CD8-positive, alpha-beta memory T cell (primary cell): ENCODE results near the gene HGD. TPM values are rescaled to one million over a fixed set of nuclear protein-coding genes. Genes with fewer than 3 reads are reported as not detected.
A peak's percentile ranks its signal among the peaks of the same experiment; 100 is the strongest.

Experiments used
- CTCF ChIA-PET: fragments of 350-600 bp; sonication (Branson Sonifier 250); formaldehyde crosslinking; loops from one replicate; lab custom pipeline; 2021; ENCODE audit warnings: antibody characterized with exemption; lab: Charles Lee
- POLR2A ChIA-PET: fragments of 350-600 bp; sonication (Branson Sonifier 250); formaldehyde crosslinking; loops from one replicate; lab custom pipeline; 2021; ENCODE audit warnings: antibody characterized with exemption; lab: Charles Lee
- DNase-seq, 5 donors: peaks; one replicate each; pipeline versions ENCODE4 v3.0.0 to v3.0.0-alpha.2; 2020 to 2022; ENCODE audit warnings: mixed read lengths in 1 of 5
- H3K27ac ChIP-seq: one replicate; pipeline ENCODE4 v1.7.0; 2013; ENCODE audit warnings: low read depth, mild to moderate bottlenecking, low read length, moderate library complexity
- H3K27me3 ChIP-seq: 2 replicates; pipeline ENCODE4 v1.7.0; 2013; ENCODE audit warnings: low read length, mild to moderate bottlenecking; ENCODE audit not compliant: insufficient read depth, poor library complexity, severe bottlenecking
- H3K36me3 ChIP-seq: 2 replicates; pipeline ENCODE4 v1.7.0; 2013; ENCODE audit warnings: mild to moderate bottlenecking, low read length, moderate library complexity; ENCODE audit not compliant: insufficient read depth
- H3K4me1 ChIP-seq: 2 replicates; pipeline ENCODE4 v1.7.0; 2013; ENCODE audit warnings: mild to moderate bottlenecking, low read length, moderate library complexity; ENCODE audit not compliant: insufficient read depth
- H3K4me3 ChIP-seq: 2 replicates; pipeline ENCODE4 v1.7.0; 2013; ENCODE audit warnings: mild to moderate bottlenecking, low read length
- H3K9me3 ChIP-seq: 2 replicates; pipeline ENCODE4 v1.7.0; 2013; ENCODE audit warnings: mild to moderate bottlenecking, low read length
- H3K27ac Mint-ChIP-seq, 8 donors: one replicate each; pipeline ENCODE4 v1.8.0; 2020 to 2021; ENCODE audit warnings: mixed read lengths in 8 of 8, mild to moderate bottlenecking in 6 of 8, inconsistent platforms in 3 of 8, moderate library complexity in 3 of 8
- H3K27me3 Mint-ChIP-seq, 2 donors: one replicate each; pipeline ENCODE4 v1.8.0; 2020 to 2021; ENCODE audit warnings: mixed read lengths in 2 of 2, mild to moderate bottlenecking in 1 of 2, moderate library complexity in 1 of 2
- H3K36me3 Mint-ChIP-seq, 3 donors: one replicate each; pipeline ENCODE4 v1.8.0; 2020 to 2021; ENCODE audit warnings: mixed read lengths in 3 of 3, inconsistent platforms in 1 of 3, mild to moderate bottlenecking in 1 of 3
- H3K4me1 Mint-ChIP-seq, 3 donors: one replicate each; pipeline ENCODE4 v1.8.0; 2020 to 2021; ENCODE audit warnings: mixed read lengths in 3 of 3, inconsistent platforms in 1 of 3, mild to moderate bottlenecking in 1 of 3
- H3K4me3 Mint-ChIP-seq, 7 donors: one replicate each; pipeline ENCODE4 v1.8.0; 2020 to 2021; ENCODE audit warnings: mixed read lengths in 7 of 7, mild to moderate bottlenecking in 6 of 7, moderate library complexity in 4 of 7, inconsistent platforms in 2 of 7
- H3K9me3 Mint-ChIP-seq, 5 donors: one replicate each; pipeline ENCODE4 v1.8.0; 2020 to 2022; ENCODE audit warnings: mixed read lengths in 5 of 5, mild to moderate bottlenecking in 3 of 5, moderate library complexity in 2 of 5, inconsistent platforms in 1 of 5
- polyA plus RNA-seq: library from polyadenylated mRNA; unstranded; fragments of 300-500 nt; fragmentation: Illumina TruSeq; gene quantifications from one replicate; pipeline ENCODE4 v1.2.3, GENCODE V29; 2021
- total RNA-seq, 2 experiments: library from RNA; stranded (reverse); gene quantifications; one replicate each; pipeline ENCODE4 v1.2.3, GENCODE V29; 2021

The HGD gene
- total and polyA plus RNA-seq, 3 experiments from 2014 or later, result 0.98 to 1.1 TPM; not detected in 1

GRCh38 chr3:120706950-120707349, 24.9 kb upstream of the HGD start:
- peak overlapping the region in 2 of 8 donors; percentile 21 to 50 for H3K27ac Mint-ChIP-seq
- H3K27ac ChIP-seq, result no peak overlapping the region
- ChIA-PET POLR2A (no interaction called here), CTCF (no interaction called here)
- H3K4me1 Mint-ChIP-seq, result peaks cover 5 to 11% (median 5%) of the 10 kb centered on the region in 3 donors
- H3K9me3 ChIP-seq, result no peaks in the 10 kb centered on the region
- peaks cover 0 to 6% (median 3%) of the 10 kb centered on the region in 5 donors for H3K9me3 Mint-ChIP-seq
- no peak overlapping the region for H3K4me3 Mint-ChIP-seq
- H3K36me3 Mint-ChIP-seq, result peaks cover 22 to 50% (median 22%) of the 10 kb centered on the region in 3 donors
- no peak overlapping the region for H3K4me3 ChIP-seq
- no peak for DNase-seq
- no peaks in the 10 kb centered on the region for H3K27me3 ChIP-seq
- no peaks in the 10 kb centered on the region for H3K27me3 Mint-ChIP-seq
- peaks cover 3% of the 10 kb centered on the region for H3K36me3 ChIP-seq
- no peaks in the 10 kb centered on the region for H3K4me1 ChIP-seq

GRCh38 chr3:120705884-120706582, 24.0 kb upstream of the HGD start:
- CTCF ChIA-PET, result no interaction called here

GRCh38 chr3:120699333-120699732, 17.3 kb upstream of the HGD start:
- Mint-ChIP-seq H3K4me1 (peaks cover 0 to 2% (median 0%) of the 10 kb centered on the region in 3 donors), H3K9me3 (peaks cover 0 to 6% (median 3%) of the 10 kb centered on the region in 5 donors), H3K27ac (peak overlapping the region in 1 of 8 donors; percentile 8), H3K4me3 (no peak overlapping the region), H3K36me3 (peaks cover 28 to 57% (median 33%) of the 10 kb centered on the region in 3 donors), H3K27me3 (no peaks in the 10 kb centered on the region)
- Histone ChIP-seq H3K4me3 (no peak overlapping the region), H3K9me3 (no peaks in the 10 kb centered on the region), H3K27me3 (no peaks in the 10 kb centered on the region), H3K27ac (no peak overlapping the region), H3K36me3 (peaks cover 7% of the 10 kb centered on the region), H3K4me1 (no peaks in the 10 kb centered on the region)
- POLR2A ChIA-PET, result no interaction called here
- CTCF ChIA-PET, result interaction anchor here (1.2 kb wide), 1 partner anchor 140 kb away, joined by 3 read pairs; no protein-coding TSS in a partner anchor
- DNase-seq, result no peak

More at GRCh38 chr3:120705884-120706582, 24.0 kb upstream of the HGD start:
- peaks cover 5 to 11% (median 5%) of the 10 kb centered on the region in 3 donors for H3K4me1 Mint-ChIP-seq
- no peaks in the 10 kb centered on the region for H3K9me3 ChIP-seq
- no peaks in the 10 kb centered on the region for H3K4me1 ChIP-seq
- peaks cover 0 to 6% (median 3%) of the 10 kb centered on the region in 5 donors for H3K9me3 Mint-ChIP-seq
- DNase-seq, result no peak
- H3K27ac Mint-ChIP-seq, result no peak overlapping the region
- no peak overlapping the region for H3K4me3 Mint-ChIP-seq
- H3K27me3 ChIP-seq, result no peaks in the 10 kb centered on the region
- POLR2A ChIA-PET, result no interaction called here
- peaks cover 22 to 54% (median 22%) of the 10 kb centered on the region in 3 donors for H3K36me3 Mint-ChIP-seq
- no peaks in the 10 kb centered on the region for H3K27me3 Mint-ChIP-seq
- no peak overlapping the region for H3K4me3 ChIP-seq
- H3K36me3 ChIP-seq, result peaks cover 3% of the 10 kb centered on the region
- no peak overlapping the region for H3K27ac ChIP-seq

GRCh38 chr3:120693439-120694171, 11.6 kb upstream of the HGD start:
- H3K4me1 ChIP-seq, result no peaks in the 10 kb centered on the region
- peaks cover 6% of the 10 kb centered on the region for H3K36me3 ChIP-seq
- Mint-ChIP-seq H3K9me3 (no peaks in the 10 kb centered on the region), H3K27me3 (no peaks in the 10 kb centered on the region), H3K36me3 (peaks cover 4 to 56% (median 19%) of the 10 kb centered on the region in 3 donors), H3K4me1 (no peaks in the 10 kb centered on the region), H3K4me3 (no peak overlapping the region), H3K27ac (peak overlapping the region in 2 of 8 donors; percentile 18 to 37)
- DNase-seq, result no peak
- no peak overlapping the region for H3K4me3 ChIP-seq
- no peaks in the 10 kb centered on the region for H3K9me3 ChIP-seq
- ChIA-PET CTCF (interaction anchor here (1.1 kb wide), 1 partner anchor 276 kb away, joined by 3 read pairs; no protein-coding TSS in a partner anchor), POLR2A (interaction anchor here (0.6 kb wide), 1 partner anchor 26 kb away, joined by 3 read pairs; no protein-coding TSS in a partner anchor)
- no peaks in the 10 kb centered on the region for H3K27me3 ChIP-seq
- no peak overlapping the region for H3K27ac ChIP-seq

GRCh38 chr3:120689395-120689794, 7.4 kb upstream of the HGD start:
- Histone ChIP-seq H3K4me1 (no peaks in the 10 kb centered on the region), H3K4me3 (no peak overlapping the region), H3K9me3 (no peaks in the 10 kb centered on the region), H3K27ac (no peak overlapping the region), H3K36me3 (no peaks in the 10 kb centered on the region), H3K27me3 (no peaks in the 10 kb centered on the region)
- ChIA-PET CTCF (no interaction called here), POLR2A (no interaction called here)
- Mint-ChIP-seq H3K4me3 (no peak overlapping the region), H3K27me3 (no peaks in the 10 kb centered on the region), H3K9me3 (no peaks in the 10 kb centered on the region), H3K36me3 (peaks cover 0 to 48% (median 10%) of the 10 kb centered on the region in 3 donors), H3K4me1 (no peaks in the 10 kb centered on the region), H3K27ac (no peak overlapping the region)
- no peak for DNase-seq

- H3K4me1 Mint-ChIP-seq, result no peaks in the 10 kb centered on the region
- no peak for DNase-seq
- no peaks in the 10 kb centered on the region for H3K9me3 ChIP-seq
- POLR2A ChIA-PET, result no interaction called here
- no peak overlapping the region for H3K4me3 ChIP-seq
- CTCF ChIA-PET, result no interaction called here
- H3K27me3 Mint-ChIP-seq, result no peaks in the 10 kb centered on the region
- H3K4me1 ChIP-seq, result no peaks in the 10 kb centered on the region
- no peaks in the 10 kb centered on the region for H3K9me3 Mint-ChIP-seq
- H3K27ac ChIP-seq, result no peak overlapping the region
- peaks cover 0 to 41% (median 7%) of the 10 kb centered on the region in 3 donors for H3K36me3 Mint-ChIP-seq
- no peaks in the 10 kb centered on the region for H3K27me3 ChIP-seq
- no peaks in the 10 kb centered on the region for H3K36me3 ChIP-seq
- H3K27ac Mint-ChIP-seq, result no peak overlapping the region
- no peak overlapping the region for H3K4me3 Mint-ChIP-seq
Measured at GRCh38 chr3:120688121-120688520, 6.1 kb upstream of the HGD start.

GRCh38 chr3:120685411-120685810, 3.4 kb upstream of the HGD start:
- peak overlapping the region in 3 of 8 donors; percentile 0 to 16 (median 8) for H3K27ac Mint-ChIP-seq
- Histone ChIP-seq H3K36me3 (no peaks in the 10 kb centered on the region), H3K4me3 (no peak overlapping the region), H3K4me1 (no peaks in the 10 kb centered on the region), H3K9me3 (no peaks in the 10 kb centered on the region), H3K27me3 (no peaks in the 10 kb centered on the region), H3K27ac (no peak overlapping the region)
- POLR2A ChIA-PET, result no interaction called here
- peaks cover 0 to 29% (median 5%) of the 10 kb centered on the region in 3 donors for H3K36me3 Mint-ChIP-seq
- DNase-seq, result no peak
- no peak overlapping the region for H3K4me3 Mint-ChIP-seq
- no peaks in the 10 kb centered on the region for H3K4me1 Mint-ChIP-seq
- H3K9me3 Mint-ChIP-seq, result no peaks in the 10 kb centered on the region
- no peaks in the 10 kb centered on the region for H3K27me3 Mint-ChIP-seq
- CTCF ChIA-PET, result interaction anchor here (1.0 kb wide), 1 partner anchor 118 kb away, joined by 3 read pairs; no protein-coding TSS in a partner anchor

- H3K27ac Mint-ChIP-seq, result peak overlapping the region in 1 of 8 donors; percentile 86
- Histone ChIP-seq H3K36me3 (no peaks in the 10 kb centered on the region), H3K9me3 (no peaks in the 10 kb centered on the region), H3K27me3 (no peaks in the 10 kb centered on the region), H3K4me3 (no peak overlapping the region), H3K27ac (no peak overlapping the region), H3K4me1 (no peaks in the 10 kb centered on the region)
- no peak for DNase-seq
- H3K27me3 Mint-ChIP-seq, result no peaks in the 10 kb centered on the region
- ChIA-PET CTCF (interaction anchor here (1.0 kb wide), 1 partner anchor 117 kb away, joined by 3 read pairs; no protein-coding TSS in a partner anchor), POLR2A (no interaction called here)
- H3K4me1 Mint-ChIP-seq, result no peaks in the 10 kb centered on the region
- H3K36me3 Mint-ChIP-seq, result peaks cover 0 to 29% (median 5%) of the 10 kb centered on the region in 3 donors
- H3K4me3 Mint-ChIP-seq, result no peak overlapping the region
- no peaks in the 10 kb centered on the region for H3K9me3 Mint-ChIP-seq
Measured at GRCh38 chr3:120684896-120685295, 2.9 kb upstream of the HGD start.
